Fibroblast of villous mesenchyme (primary cell): ENCODE results near the gene TRIM8. TPM values are rescaled to one million over a fixed set of nuclear protein-coding genes. Genes with fewer than 3 reads are reported as not detected.

Experiments
- DNase-seq: peaks from one replicate; pipeline ENCODE4 v3.0.0-alpha.2; 2010; ENCODE audit warnings: low read depth
- H3K4me3 ChIP-seq: 2 replicates; pipeline ENCODE4 v1.5.1; 2011; ENCODE audit warnings: low read depth, mild to moderate bottlenecking, low read length
- CTCF ChIP-seq: IDR thresholded peaks from 2 replicates; pipeline ENCODE4 v1.5.1; 2012; ENCODE audit warnings: low read depth, mild to moderate bottlenecking, low read length; ENCODE audit not compliant: insufficient read depth
- total RNA-seq: library from RNA; depleted of rRNA; stranded (reverse); fragments of >200 nt; gene quantifications from 2 replicates; pipeline ENCODE4 v1.2.3, GENCODE V29; 2012

Gene TRIM8
- total RNA-seq, 1 donor: 116 TPM

GRCh38 chr10:102620138-102620590 is 24.1 kb upstream of the TRIM8 start:
- no peak for DNase-seq
- TF ChIP-seq CTCF: no peak
- no peak overlapping the region for H3K4me3 ChIP-seq

GRCh38 chr10:102620591-102621442 is 23.5 kb upstream of the TRIM8 start:
- H3K4me3 ChIP-seq: no peak overlapping the region
- no peak for TF ChIP-seq CTCF
- no peak for DNase-seq

- DNase-seq: no peak
- no peak overlapping the region for H3K4me3 ChIP-seq
- no peak for TF ChIP-seq CTCF
Observed at GRCh38 chr10:102621443-102622325, 22.6 kb upstream of the TRIM8 start.

- no peak for TF ChIP-seq CTCF
- no peak overlapping the region for H3K4me3 ChIP-seq
- no peak for DNase-seq
Observed at GRCh38 chr10:102624094-102624493, 20.2 kb upstream of the TRIM8 start.

GRCh38 chr10:102624751-102625645 is 19.3 kb upstream of the TRIM8 start:
- TF ChIP-seq CTCF: no peak
- DNase-seq: no peak
- H3K4me3 ChIP-seq: no peak overlapping the region

- no peak for DNase-seq
Observed at GRCh38 chr10:102626026-102626685, 18.1 kb upstream of the TRIM8 start.

More at GRCh38 chr10:102626026-102626685, 18.1 kb upstream of the TRIM8 start:
- TF ChIP-seq CTCF: no peak
- H3K4me3 ChIP-seq: no peak overlapping the region
